ENCODE data around the gene NYNRIN. TPM values are rescaled to one million over a fixed set of nuclear protein-coding genes. Genes with fewer than 3 reads are reported as not detected.
A peak's percentile ranks its signal among the peaks of the same experiment; 100 is the strongest.

The NYNRIN gene
- total RNA-seq, 1 experiment from 2014 or later: 16.6 TPM

GRCh38 chr14:24367514-24368211 lies 31.1 kb upstream of the NYNRIN start, which contains the start of gene NFATC4:
Gene NFATC4, plus strand, starts transcription at chr14:24368184. Its CDS starts 157 bp downstream, at chr14:24368341.
- H3K9me3 Mint-ChIP-seq: no peaks in the 10 kb centered on the region
- peak within 1 kb of the TSS; percentile 96 for H3K27ac Mint-ChIP-seq
- peaks cover 15% of the 10 kb centered on the region for H3K4me1 Mint-ChIP-seq
- no peak for TF ChIP-seq CTCF (IDR thresholded peaks at IDR 0.05)
- TF ChIP-seq NFYB (CRISPR knock-in tag; conservative IDR thresholded peaks at IDR 0.05; ENCODE audit: low read depth): peak; percentile 80
- no peak for TF ChIP-seq FOXK1 (CRISPR knock-in tag; IDR thresholded peaks at IDR 0.05)
- H3K4me3 Mint-ChIP-seq: peak within 1 kb of the TSS; percentile 90
- ChIA-PET CTCF (interaction anchor here (0.9 to 1.4 kb wide), 5 partner anchors 34 to 252 kb away, joined by 3 to 24 read pairs (median 3); partner anchors contain the start of gene KHNYN), POLR2A (interaction anchor here (0.6 to 1.4 kb wide), 4 partner anchors 12 to 96 kb away, joined by 3 to 8 read pairs (median 6); partner anchors contain the start of gene RABGGTA)
- H3K36me3 Mint-ChIP-seq: no peaks in the 10 kb centered on the region
- ATAC-seq (peak; percentile 35), DNase-seq (ENCODE audit: low spot score) (peak; percentile 83)
- H3K27me3 Mint-ChIP-seq (ENCODE audit: low read depth): peaks cover 10% of the 10 kb centered on the region

GRCh38 chr14:24368212-24368561 lies 30.6 kb upstream of the NYNRIN start:
- Mint-ChIP-seq H3K4me3 (peak overlapping the region; percentile 90), H3K27ac (no peak overlapping the region; the same call in 1 of the 2 replicates), H3K9me3 (no peaks in the 10 kb centered on the region), H3K27me3 (ENCODE audit: low read depth) (peaks cover 5% of the 10 kb centered on the region), H3K36me3 (no peaks in the 10 kb centered on the region), H3K4me1 (peaks cover 15% of the 10 kb centered on the region)
- DNase-seq (ENCODE audit: low spot score): no peak
- ATAC-seq: peak; percentile 0; the same call in 1 of the 2 replicates
- ChIA-PET POLR2A (interaction anchor here (0.6 to 1.4 kb wide), 6 partner anchors 9 to 97 kb away, joined by 3 to 8 read pairs (median 6); partner anchors contain the start of genes NYNRIN and RABGGTA), CTCF (interaction anchor here (0.9 to 2.2 kb wide), 9 partner anchors 9 to 253 kb away, joined by 3 to 24 read pairs (median 3); partner anchors contain the start of genes CIDEB and KHNYN)
- TF ChIP-seq ARID4B (CRISPR knock-in tag; IDR thresholded peaks at IDR 0.05; ENCODE audit: borderline replicate concordance): no peak
- no peak for TF ChIP-seq ATF2 (CRISPR knock-in tag; IDR thresholded peaks at IDR 0.05; ENCODE audit: borderline replicate concordance, low read depth)
- TF ChIP-seq SMAD3 (CRISPR knock-in tag; IDR thresholded peaks at IDR 0.05; ENCODE audit: borderline replicate concordance): no peak
- no peak for TF ChIP-seq EMX1 (CRISPR knock-in tag; IDR thresholded peaks at IDR 0.05)
- TF ChIP-seq ZNF532 (CRISPR knock-in tag; IDR thresholded peaks at IDR 0.05; ENCODE audit: borderline replicate concordance): no peak
- TF ChIP-seq CBFB (CRISPR knock-in tag; IDR thresholded peaks at IDR 0.05; ENCODE audit: low read depth): no peak
- no peak for TF ChIP-seq ZBTB21 (CRISPR knock-in tag; IDR thresholded peaks at IDR 0.05; ENCODE audit: borderline replicate concordance)
- TF ChIP-seq PRDM15 (CRISPR knock-in tag; IDR thresholded peaks at IDR 0.05): no peak
- no peak for TF ChIP-seq MLX (CRISPR knock-in tag; IDR thresholded peaks at IDR 0.05)
- TF ChIP-seq FOXJ3 (CRISPR knock-in tag; IDR thresholded peaks at IDR 0.05; ENCODE audit: borderline replicate concordance): no peak
- TF ChIP-seq GABPB1 (CRISPR knock-in tag; IDR thresholded peaks at IDR 0.05): no peak
- no peak for TF ChIP-seq KAT7 (CRISPR knock-in tag; IDR thresholded peaks at IDR 0.05; ENCODE audit: borderline replicate concordance)
- TF ChIP-seq MYBL2 (CRISPR knock-in tag; IDR thresholded peaks at IDR 0.05): no peak

Data from WTC11 (cell line).